HG02884 (cell line): ENCODE measurements around the gene KLK3.
"Not testable (repeated sequence)": the region's sequence is repeated elsewhere in the genome, so short reads cannot be mapped to it uniquely, and the experiment has no call there.

Experiments
- ATAC-seq: cut with Tn5 transposase; IDR thresholded peaks from one replicate; pipeline ENCODE4 v1.9.1; 2021; ENCODE audit warnings: mild to moderate bottlenecking, moderate library complexity; ENCODE audit not compliant: unreplicated experiment

KLK3 gene

DNA sequence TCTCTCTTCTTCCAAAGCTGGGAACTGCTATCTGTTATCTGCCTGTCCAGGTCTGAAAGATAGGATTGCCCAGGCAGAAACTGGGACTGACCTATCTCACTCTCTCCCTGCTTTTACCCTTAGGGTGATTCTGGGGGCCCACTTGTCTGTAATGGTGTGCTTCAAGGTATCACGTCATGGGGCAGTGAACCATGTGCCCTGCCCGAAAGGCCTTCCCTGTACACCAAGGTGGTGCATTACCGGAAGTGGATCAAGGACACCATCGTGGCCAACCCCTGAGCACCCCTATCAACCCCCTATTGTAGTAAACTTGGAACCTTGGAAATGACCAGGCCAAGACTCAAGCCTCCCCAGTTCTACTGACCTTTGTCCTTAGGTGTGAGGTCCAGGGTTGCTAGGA, 5.1 kb downstream of the KLK3 start:
- ATAC-seq = no peak

DNA sequence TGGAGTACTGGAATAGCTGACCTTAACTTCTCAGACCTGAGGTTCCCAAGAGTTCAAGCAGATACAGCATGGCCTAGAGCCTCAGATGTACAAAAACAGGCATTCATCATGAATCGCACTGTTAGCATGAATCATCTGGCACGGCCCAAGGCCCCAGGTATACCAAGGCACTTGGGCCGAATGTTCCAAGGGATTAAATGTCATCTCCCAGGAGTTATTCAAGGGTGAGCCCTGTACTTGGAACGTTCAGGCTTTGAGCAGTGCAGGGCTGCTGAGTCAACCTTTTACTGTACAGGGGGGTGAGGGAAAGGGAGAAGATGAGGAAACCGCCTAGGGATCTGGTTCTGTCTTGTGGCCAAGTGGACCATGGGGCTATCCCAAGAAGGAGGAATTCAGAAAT, 6.3 kb downstream of the KLK3 start:
- ATAC-seq = no peak

- no peak for ATAC-seq
These were observed 7.0 kb downstream of the KLK3 start for GRCh38 chr19:50861496-50862286.

DNA sequence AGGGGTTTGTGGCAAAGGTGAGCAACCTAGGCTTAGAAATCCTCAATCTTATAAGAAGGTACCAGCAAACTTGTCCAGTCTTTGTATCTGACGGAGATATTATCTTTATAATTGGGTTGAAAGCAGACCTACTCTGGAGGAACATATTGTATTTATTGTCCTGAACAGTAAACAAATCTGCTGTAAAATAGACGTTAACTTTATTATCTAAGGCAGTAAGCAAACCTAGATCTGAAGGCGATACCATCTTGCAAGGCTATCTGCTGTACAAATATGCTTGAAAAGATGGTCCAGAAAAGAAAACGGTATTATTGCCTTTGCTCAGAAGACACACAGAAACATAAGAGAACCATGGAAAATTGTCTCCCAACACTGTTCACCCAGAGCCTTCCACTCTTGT, 14.8 kb downstream of the KLK3 start:
- ATAC-seq = no peak

- no peak for ATAC-seq
These were observed 15.8 kb downstream of the KLK3 start for GRCh38 chr19:50870417-50871089.

- ATAC-seq = no peak
These were observed 18.3 kb downstream of the KLK3 start, which contains the start of gene KLK2 for GRCh38 chr19:50873056-50873455. KLK2 (plus strand) TSS chr19:50873439; CDS start chr19:50873474, 35 bp downstream.

- no peak for ATAC-seq
These were observed 19.5 kb downstream of the KLK3 start for GRCh38 chr19:50874211-50874610.

- ATAC-seq = no peak
These were observed 21.2 kb downstream of the KLK3 start for GRCh38 chr19:50875795-50876422.

DNA sequence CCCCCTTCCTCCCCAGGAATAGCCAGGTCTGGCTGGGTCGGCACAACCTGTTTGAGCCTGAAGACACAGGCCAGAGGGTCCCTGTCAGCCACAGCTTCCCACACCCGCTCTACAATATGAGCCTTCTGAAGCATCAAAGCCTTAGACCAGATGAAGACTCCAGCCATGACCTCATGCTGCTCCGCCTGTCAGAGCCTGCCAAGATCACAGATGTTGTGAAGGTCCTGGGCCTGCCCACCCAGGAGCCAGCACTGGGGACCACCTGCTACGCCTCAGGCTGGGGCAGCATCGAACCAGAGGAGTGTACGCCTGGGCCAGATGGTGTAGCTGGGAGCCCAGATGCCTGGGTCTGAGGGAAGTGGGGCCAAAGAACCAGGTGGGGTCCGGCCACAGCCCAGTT, 21.7 kb downstream of the KLK3 start:
- no peak for ATAC-seq

GRCh38 chr19:50877338-50877737, 22.6 kb downstream of the KLK3 start:
- ATAC-seq = no peak

GRCh38 chr19:50878851-50879250, 24.1 kb downstream of the KLK3 start:
- ATAC-seq = no peak

DNA sequence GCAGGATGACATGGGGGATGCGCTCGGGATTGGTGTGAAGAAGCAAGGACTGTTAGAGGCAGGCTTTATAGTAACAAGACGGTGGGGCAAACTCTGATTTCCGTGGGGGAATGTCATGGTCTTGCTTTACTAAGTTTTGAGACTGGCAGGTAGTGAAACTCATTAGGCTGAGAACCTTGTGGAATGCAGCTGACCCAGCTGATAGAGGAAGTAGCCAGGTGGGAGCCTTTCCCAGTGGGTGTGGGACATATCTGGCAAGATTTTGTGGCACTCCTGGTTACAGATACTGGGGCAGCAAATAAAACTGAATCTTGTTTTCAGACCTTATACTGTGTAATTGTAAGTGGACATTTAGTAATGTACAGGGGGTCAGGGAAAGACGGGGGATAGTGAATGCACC, 25.5 kb downstream of the KLK3 start:
- no peak for ATAC-seq

- ATAC-seq = no peak
These were observed 27.5 kb downstream of the KLK3 start for GRCh38 chr19:50882188-50882587.

- ATAC-seq = no peak
These were observed 34.9 kb downstream of the KLK3 start for GRCh38 chr19:50889638-50890037.

GRCh38 chr19:50890422-50891252, 35.9 kb downstream of the KLK3 start:
- no peak for ATAC-seq

GRCh38 chr19:50891253-50891625, 36.5 kb downstream of the KLK3 start:
- no peak for ATAC-seq

GRCh38 chr19:50893047-50893736, 38.5 kb downstream of the KLK3 start:
- no peak for ATAC-seq

GRCh38 chr19:50894478-50895356, 40.0 kb downstream of the KLK3 start:
- no peak for ATAC-seq

DNA sequence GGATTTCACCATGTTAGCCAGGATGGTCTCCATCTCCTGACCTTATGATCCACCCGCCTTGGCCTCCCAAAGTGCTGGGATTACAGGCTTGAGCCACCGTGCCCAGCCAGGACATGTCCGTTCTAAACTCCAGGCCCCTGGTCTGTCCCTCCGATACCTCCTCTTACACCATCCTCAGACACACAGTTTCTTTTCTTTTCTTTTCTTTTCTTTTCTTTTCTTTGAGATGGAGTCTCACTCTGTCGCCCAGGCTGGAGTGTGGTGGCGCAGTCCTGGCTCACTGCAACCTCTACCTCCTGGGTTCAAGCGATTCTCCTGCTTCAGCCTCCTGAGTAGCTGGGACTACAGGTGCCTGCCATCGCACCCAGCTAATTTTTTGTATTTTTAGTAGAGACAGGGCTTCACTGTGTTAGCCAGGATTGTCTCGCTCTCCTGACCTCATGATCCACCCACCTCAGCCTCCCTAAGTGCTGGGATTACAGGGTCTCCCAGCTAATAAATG, 41.4 kb downstream of the KLK3 start:
- not testable (repeated sequence) for ATAC-seq
